K562 (cell line): ENCODE data around the gene CREB5. TPM values are rescaled to one million over a fixed set of nuclear protein-coding genes. Genes with fewer than 3 reads are reported as not detected.

ENCODE experiments used
- ETV5 ChIP-seq: sonication (generic); formaldehyde crosslinking; IDR thresholded peaks from 2 replicates; pipeline ENCODE4 v1.4.0; 2020; ENCODE audit warnings: low read depth, mild to moderate bottlenecking, missing genetic modification reagents
- HIVEP1 ChIP-seq: fragments of 250-450 bp; sonication (Bioruptor Pico); IDR thresholded peaks from 2 replicates; pipeline ENCODE4 v1.4.0; 2020; ENCODE audit warnings: mild to moderate bottlenecking
- KAT8 ChIP-seq: fragments of 450-650 bp; IDR thresholded peaks from 2 replicates; pipeline ENCODE4 v1.6.1; 2016; ENCODE audit warnings: low read depth, mild to moderate bottlenecking
- PHB2 ChIP-seq: fragments of 450-650 bp; IDR thresholded peaks from 2 replicates; pipeline ENCODE4 v1.6.1; 2017; ENCODE audit warnings: low read depth
- TOE1 ChIP-seq, 2 experiments: fragments of 450-650 bp in 1 of 2; sonication (generic) in 1 of 2; formaldehyde crosslinking in 1 of 2; IDR thresholded peaks; 2 replicates each; pipeline versions ENCODE4 v1.7.1 to v1.8.0; 2016 to 2022; ENCODE audit warnings: borderline replicate concordance in 2 of 2, mild to moderate bottlenecking in 2 of 2, antibody characterized with exemption in 1 of 2, inconsistent platforms in 1 of 2, low read depth in 1 of 2, missing genetic modification reagents in 1 of 2, moderate library complexity in 1 of 2
- ZNF717 ChIP-seq: fragments of 250-450 bp; sonication (Bioruptor Pico); IDR thresholded peaks from 2 replicates; pipeline ENCODE4 v1.5.0; 2021
- polyA plus RNA-seq, 8 experiments: library from polyadenylated mRNA; depleted of rRNA in 4 of 8; stranded (reverse) in 5 of 8; unstranded in 3 of 8; fragments of >200 nt; fragmentation: Nextera tagmentation in 2 of 8; fragmentation: Illumina TruSeq in 1 of 8; extraction: Ambion mirVana in 2 of 8; extraction: Trizol in 1 of 8; gene quantifications; 2 replicates each; pipeline versions ENCODE4 v1.2.1 to v1.2.3, GENCODE V29; 2011 to 2014; ENCODE audit warnings: inconsistent platforms in 1 of 8, missing spikeins in 1 of 8
- total RNA-seq, 7 experiments: library from RNA; depleted of rRNA in 6 of 7; stranded (reverse); fragments of >200 nt in 6 of 7; fragmentation: Illumina TruSeq in 2 of 7; extraction: Trizol in 2 of 7; gene quantifications; 2 replicates each; pipeline versions ENCODE4 v1.2.1 to v1.2.3, GENCODE V29; 2011 to 2021; ENCODE audit warnings: low replicate concordance in 1 of 7
- TF ChIP-seq, protein P1 (sequence below), 2 experiments: fragments of 450-650 bp in 1 of 2; sonication (generic) in 1 of 2; formaldehyde crosslinking in 1 of 2; IDR thresholded peaks; 2 replicates each; pipeline versions ENCODE4 v1.7.1 to v1.9.0; 2016 to 2022; ENCODE audit warnings: inconsistent platforms in 1 of 2, mild to moderate bottlenecking in 1 of 2, missing genetic modification reagents in 1 of 2
- TF ChIP-seq, protein P2 (sequence below), 2 experiments: fragments of 450-650 bp; IDR thresholded peaks; 2 replicates each; pipeline ENCODE4 v1.6.1; 2016; ENCODE audit warnings: mild to moderate bottlenecking in 2 of 2, borderline replicate concordance in 1 of 2, low read depth in 1 of 2, moderate library complexity in 1 of 2
- TF ChIP-seq, protein P3 (sequence below): fragments of 250-450 bp; sonication (Bioruptor Pico); IDR thresholded peaks from 2 replicates; pipeline ENCODE4 v1.6.1; 2021; ENCODE audit warnings: mild to moderate bottlenecking

Gene CREB5
- total and polyA plus RNA-seq, 9 of the 15 experiments (the other 6 are each of a cell fraction or from before 2014, with no cell fraction given): 0.33 to 6.4 (median 1.8) TPM

DNA sequence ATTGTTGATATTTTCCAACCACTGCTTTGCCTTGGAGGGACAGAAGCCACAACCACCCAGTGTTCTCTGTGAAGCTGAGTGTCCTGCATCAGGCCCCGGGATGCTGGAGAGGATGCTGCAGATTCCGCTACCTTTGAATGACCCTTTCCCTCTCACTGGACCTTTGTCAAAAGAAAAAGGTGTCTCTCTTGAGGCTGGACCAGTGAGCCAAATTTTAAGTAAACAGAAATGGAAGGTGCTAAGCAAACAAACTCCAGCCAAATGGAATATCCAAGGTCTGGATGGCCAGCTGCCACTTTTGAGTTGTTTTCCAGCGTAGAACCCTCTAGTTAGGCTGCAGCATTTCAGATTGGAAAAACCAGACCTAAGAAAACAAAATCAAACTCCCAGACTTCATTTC lies 400.3 kb downstream of the CREB5 start (continued):
- TF ChIP-seq, protein P1, sequence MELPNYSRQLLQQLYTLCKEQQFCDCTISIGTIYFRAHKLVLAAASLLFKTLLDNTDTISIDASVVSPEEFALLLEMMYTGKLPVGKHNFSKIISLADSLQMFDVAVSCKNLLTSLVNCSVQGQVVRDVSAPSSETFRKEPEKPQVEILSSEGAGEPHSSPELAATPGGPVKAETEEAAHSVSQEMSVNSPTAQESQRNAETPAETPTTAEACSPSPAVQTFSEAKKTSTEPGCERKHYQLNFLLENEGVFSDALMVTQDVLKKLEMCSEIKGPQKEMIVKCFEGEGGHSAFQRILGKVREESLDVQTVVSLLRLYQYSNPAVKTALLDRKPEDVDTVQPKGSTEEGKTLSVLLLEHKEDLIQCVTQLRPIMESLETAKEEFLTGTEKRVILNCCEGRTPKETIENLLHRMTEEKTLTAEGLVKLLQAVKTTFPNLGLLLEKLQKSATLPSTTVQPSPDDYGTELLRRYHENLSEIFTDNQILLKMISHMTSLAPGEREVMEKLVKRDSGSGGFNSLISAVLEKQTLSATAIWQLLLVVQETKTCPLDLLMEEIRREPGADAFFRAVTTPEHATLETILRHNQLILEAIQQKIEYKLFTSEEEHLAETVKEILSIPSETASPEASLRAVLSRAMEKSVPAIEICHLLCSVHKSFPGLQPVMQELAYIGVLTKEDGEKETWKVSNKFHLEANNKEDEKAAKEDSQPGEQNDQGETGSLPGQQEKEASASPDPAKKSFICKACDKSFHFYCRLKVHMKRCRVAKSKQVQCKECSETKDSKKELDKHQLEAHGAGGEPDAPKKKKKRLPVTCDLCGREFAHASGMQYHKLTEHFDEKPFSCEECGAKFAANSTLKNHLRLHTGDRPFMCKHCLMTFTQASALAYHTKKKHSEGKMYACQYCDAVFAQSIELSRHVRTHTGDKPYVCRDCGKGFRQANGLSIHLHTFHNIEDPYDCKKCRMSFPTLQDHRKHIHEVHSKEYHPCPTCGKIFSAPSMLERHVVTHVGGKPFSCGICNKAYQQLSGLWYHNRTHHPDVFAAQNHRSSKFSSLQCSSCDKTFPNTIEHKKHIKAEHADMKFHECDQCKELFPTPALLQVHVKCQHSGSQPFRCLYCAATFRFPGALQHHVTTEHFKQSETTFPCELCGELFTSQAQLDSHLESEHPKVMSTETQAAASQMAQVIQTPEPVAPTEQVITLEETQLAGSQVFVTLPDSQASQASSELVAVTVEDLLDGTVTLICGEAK (IDR thresholded peaks at IDR 0.05): no peak
- TF ChIP-seq, protein P1 (CRISPR knock-in tag; IDR thresholded peaks at IDR 0.05): no peak
- TF ChIP-seq TOE1 (IDR thresholded peaks at IDR 0.05; ENCODE audit: borderline replicate concordance) (no peak), TOE1 (CRISPR knock-in tag; IDR thresholded peaks at IDR 0.05; ENCODE audit: borderline replicate concordance, low read depth) (no peak), ZNF717 (CRISPR knock-in tag) (no peak), HIVEP1 (no peak), PHB2 (no peak), ETV5 (CRISPR knock-in tag) (no peak), KAT8 (no peak)
- TF ChIP-seq, protein P2, sequence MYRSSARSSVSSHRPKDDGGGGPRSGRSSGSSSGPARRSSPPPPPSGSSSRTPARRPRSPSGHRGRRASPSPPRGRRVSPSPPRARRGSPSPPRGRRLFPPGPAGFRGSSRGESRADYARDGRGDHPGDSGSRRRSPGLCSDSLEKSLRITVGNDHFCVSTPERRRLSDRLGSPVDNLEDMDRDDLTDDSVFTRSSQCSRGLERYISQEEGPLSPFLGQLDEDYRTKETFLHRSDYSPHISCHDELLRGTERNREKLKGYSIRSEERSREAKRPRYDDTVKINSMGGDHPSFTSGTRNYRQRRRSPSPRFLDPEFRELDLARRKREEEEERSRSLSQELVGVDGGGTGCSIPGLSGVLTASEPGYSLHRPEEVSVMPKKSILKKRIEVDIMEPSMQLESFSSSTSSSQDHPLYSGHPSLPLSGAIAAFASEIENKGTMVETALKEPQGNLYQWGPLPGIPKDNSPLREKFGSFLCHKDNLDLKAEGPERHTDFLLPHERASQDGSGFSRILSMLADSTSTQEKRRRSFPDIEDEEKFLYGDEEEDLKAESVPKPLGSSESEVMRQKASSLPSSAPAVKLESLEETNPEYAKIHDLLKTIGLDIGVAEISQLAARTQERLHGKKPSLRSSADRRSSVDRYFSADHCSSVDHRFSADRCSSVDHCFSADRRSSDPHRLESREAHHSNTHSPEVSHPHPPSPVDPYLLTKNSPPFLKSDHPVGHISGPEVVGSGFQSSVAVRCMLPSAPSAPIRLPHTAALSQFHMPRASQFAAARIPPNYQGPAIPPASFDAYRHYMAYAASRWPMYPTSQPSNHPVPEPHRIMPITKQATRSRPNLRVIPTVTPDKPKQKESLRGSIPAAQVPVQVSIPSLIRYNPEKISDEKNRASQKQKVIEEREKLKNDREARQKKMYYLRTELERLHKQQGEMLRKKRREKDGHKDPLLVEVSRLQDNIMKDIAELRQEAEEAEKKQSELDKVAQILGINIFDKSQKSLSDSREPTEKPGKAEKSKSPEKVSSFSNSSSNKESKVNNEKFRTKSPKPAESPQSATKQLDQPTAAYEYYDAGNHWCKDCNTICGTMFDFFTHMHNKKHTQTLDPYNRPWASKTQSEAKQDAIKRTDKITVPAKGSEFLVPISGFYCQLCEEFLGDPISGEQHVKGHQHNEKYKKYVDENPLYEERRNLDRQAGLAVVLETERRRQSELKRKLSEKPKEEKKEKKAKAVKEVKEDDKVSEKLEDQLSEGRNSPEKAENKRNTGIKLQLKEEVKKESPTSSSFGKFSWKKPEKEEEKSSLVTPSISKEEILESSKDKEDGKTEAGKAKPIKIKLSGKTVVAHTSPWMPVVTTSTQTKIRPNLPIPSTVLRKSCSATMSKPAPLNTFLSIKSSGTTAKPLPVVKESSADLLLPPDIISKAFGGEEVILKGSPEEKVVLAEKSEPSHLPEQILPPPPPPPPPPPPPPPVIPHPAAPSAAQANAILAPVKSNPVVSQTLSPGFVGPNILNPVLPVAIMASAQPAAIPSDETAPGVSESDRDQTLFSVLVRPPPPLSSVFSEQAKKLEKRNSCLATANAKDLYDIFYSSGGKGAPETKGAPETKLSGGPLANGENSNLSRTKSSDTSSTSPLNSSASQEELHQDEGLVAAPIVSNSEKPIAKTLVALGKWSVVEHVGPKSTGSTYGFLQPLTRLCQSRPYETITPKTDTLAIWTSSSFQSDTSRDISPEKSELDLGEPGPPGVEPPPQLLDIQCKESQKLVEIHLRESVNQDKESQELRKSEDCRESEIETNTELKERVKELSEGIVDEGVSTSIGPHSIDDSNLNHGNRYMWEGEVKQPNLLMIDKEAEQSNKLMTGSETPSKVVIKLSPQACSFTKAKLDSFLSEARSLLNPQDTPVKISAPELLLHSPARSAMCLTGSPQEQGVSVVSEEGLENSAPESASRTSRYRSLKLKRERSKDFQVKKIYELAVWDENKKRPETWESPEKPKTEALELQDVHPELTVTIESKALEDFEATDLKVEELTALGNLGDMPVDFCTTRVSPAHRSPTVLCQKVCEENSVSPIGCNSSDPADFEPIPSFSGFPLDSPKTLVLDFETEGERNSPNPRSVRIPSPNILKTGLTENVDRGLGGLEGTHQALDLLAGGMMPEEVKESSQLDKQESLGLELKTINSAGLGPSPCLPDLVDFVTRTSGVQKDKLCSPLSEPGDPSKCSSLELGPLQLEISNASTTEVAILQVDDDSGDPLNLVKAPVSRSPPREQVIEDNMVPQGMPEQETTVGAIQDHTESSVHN (IDR thresholded peaks at IDR 0.05; ENCODE audit: borderline replicate concordance in 1 of 2, low read depth in 1 of 2): no peak
- TF ChIP-seq, protein P3, sequence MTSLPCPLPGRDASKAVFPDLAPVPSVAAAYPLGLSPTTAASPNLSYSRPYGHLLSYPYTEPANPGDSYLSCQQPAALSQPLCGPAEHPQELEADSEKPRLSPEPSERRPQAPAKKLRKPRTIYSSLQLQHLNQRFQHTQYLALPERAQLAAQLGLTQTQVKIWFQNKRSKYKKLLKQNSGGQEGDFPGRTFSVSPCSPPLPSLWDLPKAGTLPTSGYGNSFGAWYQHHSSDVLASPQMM (CRISPR knock-in tag): no peak
